Memory B cell (primary cell): ENCODE data around the gene SPEG.

Experiments
- ATAC-seq: fragments of 150-1000 bp; cut with Tn5 transposase; 2 replicates; pipeline ENCODE4 v1.10.0; 2021; ENCODE audit warnings: low read depth, mild to moderate bottlenecking, moderate library complexity
- DNase-seq, 2 donors: peaks; one replicate each; pipeline ENCODE4 v3.0.0; 2022; ENCODE audit warnings: low spot score in 2 of 2
- H3K27ac Mint-ChIP-seq: one replicate; pipeline ENCODE4 v1.8.0; 2022; ENCODE audit warnings: mild to moderate bottlenecking, moderate library complexity, mixed read lengths
- H3K27me3 Mint-ChIP-seq: one replicate; pipeline ENCODE4 v1.8.0; 2022; ENCODE audit warnings: mixed read lengths
- H3K36me3 Mint-ChIP-seq: one replicate; pipeline ENCODE4 v1.8.0; 2022; ENCODE audit warnings: mild to moderate bottlenecking, mixed read lengths
- H3K4me1 Mint-ChIP-seq: one replicate; pipeline ENCODE4 v1.8.0; 2022; ENCODE audit warnings: mixed read lengths
- H3K4me3 Mint-ChIP-seq: one replicate; pipeline ENCODE4 v1.8.0; 2022; ENCODE audit warnings: mild to moderate bottlenecking, moderate library complexity, mixed read lengths
- H3K9me3 Mint-ChIP-seq: one replicate; pipeline ENCODE4 v1.8.0; 2022; ENCODE audit warnings: mixed read lengths

Gene SPEG

GRCh38 chr2:219520079-219520478, 85.4 kb downstream of the SPEG start:
- peaks cover 53% of the 10 kb centered on the region for H3K27me3 Mint-ChIP-seq
- DNase-seq (no peak), ATAC-seq (no peak)
- H3K36me3 Mint-ChIP-seq = no peaks in the 10 kb centered on the region
- no peak overlapping the region for H3K4me3 Mint-ChIP-seq
- no peak overlapping the region for H3K27ac Mint-ChIP-seq
- H3K4me1 Mint-ChIP-seq = peaks cover 11% of the 10 kb centered on the region
- H3K9me3 Mint-ChIP-seq = no peaks in the 10 kb centered on the region

- Mint-ChIP-seq H3K36me3 (no peaks in the 10 kb centered on the region), H3K4me1 (peaks cover 11% of the 10 kb centered on the region), H3K27me3 (peaks cover 51% of the 10 kb centered on the region), H3K27ac (no peak overlapping the region), H3K4me3 (peak overlapping the region; percentile 33), H3K9me3 (no peaks in the 10 kb centered on the region)
- DNase-seq (no peak), ATAC-seq (no peak)
Measured at GRCh38 chr2:219521066-219521880, 86.6 kb downstream of the SPEG start.

- Mint-ChIP-seq H3K4me3 (peak overlapping the region; percentile 33), H3K4me1 (peaks cover 11% of the 10 kb centered on the region), H3K27me3 (peaks cover 50% of the 10 kb centered on the region), H3K9me3 (no peaks in the 10 kb centered on the region), H3K36me3 (no peaks in the 10 kb centered on the region), H3K27ac (no peak overlapping the region)
- DNase-seq (no peak), ATAC-seq (peak; percentile 12)
Measured at GRCh38 chr2:219522111-219523030, 87.7 kb downstream of the SPEG start.

GRCh38 chr2:219523031-219523671, 88.5 kb downstream of the SPEG start:
- DNase-seq (no peak), ATAC-seq (peak; percentile 64)
- Mint-ChIP-seq H3K4me3 (no peak overlapping the region), H3K4me1 (peaks cover 11% of the 10 kb centered on the region), H3K27me3 (peaks cover 45% of the 10 kb centered on the region), H3K27ac (no peak overlapping the region), H3K36me3 (no peaks in the 10 kb centered on the region), H3K9me3 (no peaks in the 10 kb centered on the region)

- no peak overlapping the region for H3K27ac Mint-ChIP-seq
- no peak overlapping the region for H3K4me3 Mint-ChIP-seq
- H3K4me1 Mint-ChIP-seq = peaks cover 11% of the 10 kb centered on the region
- peaks cover 46% of the 10 kb centered on the region for H3K27me3 Mint-ChIP-seq
- H3K9me3 Mint-ChIP-seq = no peaks in the 10 kb centered on the region
- no peak for DNase-seq
- no peaks in the 10 kb centered on the region for H3K36me3 Mint-ChIP-seq
- ATAC-seq = no peak
Measured at GRCh38 chr2:219524817-219525216, 90.2 kb downstream of the SPEG start.

DNA sequence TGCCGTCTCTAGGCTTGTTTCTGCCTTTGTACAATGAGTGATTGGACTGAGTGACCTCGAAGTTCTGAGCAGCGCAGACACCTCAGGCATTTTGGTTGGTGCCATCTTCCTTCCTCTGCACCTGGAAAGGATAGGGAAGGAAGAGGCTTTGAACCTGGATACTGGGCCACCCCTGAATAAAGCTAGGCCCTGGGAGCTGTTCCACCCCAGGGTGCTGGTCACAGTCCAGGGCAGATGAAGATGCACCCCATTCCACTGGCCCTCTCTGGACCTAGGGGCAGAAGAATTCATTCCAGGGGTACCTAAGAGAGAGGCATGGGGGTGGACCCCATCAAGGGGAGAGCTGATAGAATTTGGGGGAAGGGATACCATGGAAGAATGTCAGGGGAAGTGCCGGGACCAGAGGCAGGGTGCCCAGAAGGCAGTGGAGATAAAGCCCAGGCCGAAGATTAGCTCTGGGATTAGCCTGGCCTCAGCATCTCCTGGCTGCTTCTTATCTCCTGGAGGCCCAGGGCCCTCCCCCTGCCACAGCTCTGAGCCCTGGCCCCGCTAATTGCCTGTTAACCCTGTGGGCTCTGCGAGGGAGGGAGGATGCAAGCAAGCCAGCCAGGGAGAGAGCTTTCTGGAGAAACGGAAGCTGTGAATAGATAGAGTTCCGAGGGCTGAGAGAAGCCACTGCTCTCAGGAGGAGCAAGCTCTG, 91.0 kb downstream of the SPEG start:
- ATAC-seq (no peak), DNase-seq (no peak)
- Mint-ChIP-seq H3K4me3 (no peak overlapping the region), H3K27me3 (peaks cover 46% of the 10 kb centered on the region), H3K4me1 (peaks cover 16% of the 10 kb centered on the region), H3K27ac (no peak overlapping the region), H3K36me3 (no peaks in the 10 kb centered on the region), H3K9me3 (no peaks in the 10 kb centered on the region)

- ATAC-seq (no peak), DNase-seq (no peak)
- Mint-ChIP-seq H3K4me1 (peaks cover 14% of the 10 kb centered on the region), H3K36me3 (no peaks in the 10 kb centered on the region), H3K27me3 (peaks cover 49% of the 10 kb centered on the region), H3K27ac (no peak overlapping the region), H3K4me3 (no peak overlapping the region), H3K9me3 (no peaks in the 10 kb centered on the region)
Measured at GRCh38 chr2:219526320-219527075, 91.9 kb downstream of the SPEG start.

DNA sequence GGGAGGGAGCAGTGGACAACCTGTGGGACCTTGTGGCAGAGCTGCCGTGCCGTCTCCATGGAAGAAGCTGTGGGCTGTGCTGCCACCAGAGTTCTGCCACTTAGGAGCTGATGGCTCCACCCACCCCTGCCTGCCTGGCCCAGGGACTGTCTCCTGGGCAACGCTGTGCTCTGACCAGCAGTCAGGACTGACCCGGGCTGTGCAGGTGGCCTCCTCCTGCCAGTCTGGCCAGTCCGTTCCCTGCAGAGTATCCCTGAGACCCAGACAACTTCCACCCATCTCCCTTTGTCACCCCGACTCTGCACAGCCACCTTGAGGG, 92.4 kb downstream of the SPEG start:
- Mint-ChIP-seq H3K27ac (no peak overlapping the region), H3K9me3 (no peaks in the 10 kb centered on the region), H3K4me3 (no peak overlapping the region), H3K27me3 (peaks cover 46% of the 10 kb centered on the region), H3K36me3 (no peaks in the 10 kb centered on the region), H3K4me1 (peaks cover 9% of the 10 kb centered on the region)
- ATAC-seq (no peak), DNase-seq (no peak)

GRCh38 chr2:219527472-219527871, 92.8 kb downstream of the SPEG start:
- DNase-seq (no peak), ATAC-seq (no peak)
- no peaks in the 10 kb centered on the region for H3K9me3 Mint-ChIP-seq
- H3K4me1 Mint-ChIP-seq = peaks cover 8% of the 10 kb centered on the region
- no peak overlapping the region for H3K27ac Mint-ChIP-seq
- peaks cover 47% of the 10 kb centered on the region for H3K27me3 Mint-ChIP-seq
- no peaks in the 10 kb centered on the region for H3K36me3 Mint-ChIP-seq
- H3K4me3 Mint-ChIP-seq = no peak overlapping the region

DNA sequence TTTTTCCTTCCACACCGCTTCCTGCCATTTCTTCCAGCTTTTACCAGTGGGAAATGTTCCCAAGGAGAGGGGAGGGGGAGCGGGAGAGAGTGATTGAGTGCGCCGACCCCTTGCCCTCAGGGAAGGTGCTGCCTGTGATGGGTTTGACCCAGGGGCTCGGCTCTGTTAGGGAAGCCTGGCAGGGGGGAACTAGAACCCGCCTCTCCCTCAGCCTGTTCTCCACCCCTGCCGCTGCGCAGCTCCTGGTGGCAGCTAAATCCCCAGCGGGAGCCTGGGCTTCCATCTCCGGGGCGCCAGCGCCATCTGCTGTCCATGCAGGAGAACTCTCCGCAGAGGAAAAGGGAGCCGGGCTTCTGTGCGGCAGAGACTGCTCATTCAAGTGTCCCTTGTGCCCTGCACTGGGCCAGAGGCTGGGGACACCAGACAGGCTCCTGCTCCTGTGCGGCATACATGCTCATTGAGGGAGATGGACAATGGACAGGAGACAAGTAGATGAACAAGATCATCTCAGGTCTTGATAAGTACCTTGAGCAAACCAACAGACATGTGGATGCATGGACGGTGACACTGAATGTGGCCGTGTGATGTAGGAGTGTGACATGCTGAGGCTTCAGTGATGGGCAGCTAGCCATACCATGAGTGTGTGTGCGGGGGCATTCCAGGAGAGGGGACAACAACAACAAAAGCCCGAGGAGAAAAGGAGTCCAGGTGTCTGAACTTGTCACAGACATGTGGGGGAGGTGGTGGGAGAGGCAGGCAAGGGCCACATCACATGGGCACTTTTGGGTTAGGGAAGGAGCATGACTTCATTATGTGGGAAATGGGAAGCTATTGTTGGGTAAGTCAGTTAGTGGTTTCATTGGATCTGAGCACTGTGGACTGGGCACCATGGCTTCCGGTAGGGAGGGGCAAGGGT, 95.7 kb downstream of the SPEG start:
- no peaks in the 10 kb centered on the region for H3K9me3 Mint-ChIP-seq
- H3K4me1 Mint-ChIP-seq = peaks cover 6% of the 10 kb centered on the region
- H3K27ac Mint-ChIP-seq = no peak overlapping the region
- H3K4me3 Mint-ChIP-seq = no peak overlapping the region
- H3K27me3 Mint-ChIP-seq = peaks cover 50% of the 10 kb centered on the region
- ATAC-seq (peak; percentile 90), DNase-seq (peak; percentile 83 to 86)
- no peaks in the 10 kb centered on the region for H3K36me3 Mint-ChIP-seq

DNA sequence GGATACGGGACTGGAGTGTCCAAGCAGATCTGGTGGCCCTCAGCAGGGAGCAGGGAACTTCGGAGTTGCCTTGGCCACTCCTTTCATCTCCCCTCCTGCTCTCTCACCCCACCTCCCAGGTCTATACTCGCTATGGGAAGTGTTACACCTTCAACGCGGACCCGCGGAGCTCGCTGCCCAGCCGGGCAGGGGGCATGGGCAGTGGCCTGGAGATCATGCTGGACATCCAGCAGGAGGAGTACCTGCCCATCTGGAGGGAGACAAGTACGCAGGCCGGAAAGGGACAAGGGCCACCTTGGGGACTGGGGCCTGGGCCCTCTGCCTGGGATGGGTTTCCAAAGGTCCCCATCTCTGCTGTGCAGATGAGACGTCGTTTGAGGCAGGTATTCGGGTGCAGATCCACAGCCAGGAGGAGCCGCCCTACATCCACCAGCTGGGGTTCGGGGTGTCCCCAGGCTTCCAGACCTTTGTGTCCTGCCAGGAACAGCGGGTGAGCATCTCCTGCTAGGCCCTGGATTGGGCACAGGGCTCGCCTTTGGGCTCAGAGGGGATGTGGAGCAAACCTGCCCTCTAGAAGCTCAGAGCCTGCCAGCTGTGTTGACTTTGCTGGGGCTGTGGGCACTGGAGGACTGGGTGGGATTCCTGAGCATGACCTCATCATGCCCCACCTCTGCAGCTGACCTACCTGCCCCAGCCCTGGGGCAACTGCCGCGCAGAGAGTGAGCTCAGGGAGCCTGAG, 97.2 kb downstream of the SPEG start:
- Mint-ChIP-seq H3K27ac (no peak overlapping the region), H3K36me3 (no peaks in the 10 kb centered on the region), H3K9me3 (no peaks in the 10 kb centered on the region), H3K4me1 (peaks cover 8% of the 10 kb centered on the region), H3K27me3 (peaks cover 51% of the 10 kb centered on the region), H3K4me3 (no peak overlapping the region)
- no peak for ATAC-seq
- DNase-seq = no peak

DNA sequence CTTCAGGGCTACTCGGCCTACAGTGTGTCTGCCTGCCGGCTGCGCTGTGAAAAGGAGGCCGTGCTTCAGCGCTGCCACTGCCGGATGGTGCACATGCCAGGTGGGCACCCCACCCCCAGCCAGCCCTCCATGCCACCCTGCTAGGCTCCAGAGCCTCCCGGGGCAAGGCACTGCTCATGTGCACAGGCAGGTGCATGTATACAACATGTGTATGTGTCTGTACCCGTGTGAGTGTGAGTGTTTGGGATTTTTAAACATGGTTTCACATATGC, 97.7 kb downstream of the SPEG start:
- Mint-ChIP-seq H3K27ac (no peak overlapping the region), H3K4me1 (peaks cover 8% of the 10 kb centered on the region), H3K27me3 (peaks cover 48% of the 10 kb centered on the region), H3K4me3 (no peak overlapping the region), H3K36me3 (no peaks in the 10 kb centered on the region), H3K9me3 (no peaks in the 10 kb centered on the region)
- no peak for DNase-seq
- ATAC-seq = no peak
